ENCODE measurements around the gene COLGALT1. TPM values are rescaled to one million over a fixed set of nuclear protein-coding genes. Genes with fewer than 3 reads are reported as not detected.

The COLGALT1 gene
- total RNA-seq, 6 donors from 2014 or later: 58.3 to 151 (median 116) TPM

DNA sequence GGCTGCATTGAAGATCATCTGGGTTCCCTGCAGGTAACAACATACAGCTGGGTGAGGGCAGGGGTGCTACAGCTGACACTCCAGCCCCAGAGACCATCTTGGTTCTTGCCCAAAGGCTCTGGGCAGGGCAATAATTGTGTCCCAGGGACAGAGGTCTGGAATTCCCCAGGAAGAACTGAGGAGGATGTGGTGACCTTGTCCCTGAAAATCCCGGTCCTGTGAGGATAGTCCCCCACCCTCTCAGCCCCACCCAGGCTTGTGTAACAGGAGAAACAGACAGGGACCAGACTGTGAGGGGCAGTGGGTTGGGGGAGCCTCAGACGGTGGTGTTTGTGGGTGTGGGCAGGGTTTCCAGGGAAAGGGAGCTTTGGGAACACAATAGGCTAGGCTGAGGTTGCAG lies 63.5 kb downstream of the COLGALT1 start:
- Histone ChIP-seq H3K4me1 (peaks cover 0 to 15% (median 2%) of the 10 kb centered on the region in 4 donors), H3K4me3 (no peak overlapping the region), H3K27me3 (peaks cover 0 to 3% (median 0%) of the 10 kb centered on the region in 4 donors), H3K9me3 (peaks cover 0 to 9% (median 2%) of the 10 kb centered on the region in 4 donors), H3K36me3 (no peaks in the 10 kb centered on the region), H3K27ac (no peak overlapping the region)
- TF ChIP-seq, protein P1, sequence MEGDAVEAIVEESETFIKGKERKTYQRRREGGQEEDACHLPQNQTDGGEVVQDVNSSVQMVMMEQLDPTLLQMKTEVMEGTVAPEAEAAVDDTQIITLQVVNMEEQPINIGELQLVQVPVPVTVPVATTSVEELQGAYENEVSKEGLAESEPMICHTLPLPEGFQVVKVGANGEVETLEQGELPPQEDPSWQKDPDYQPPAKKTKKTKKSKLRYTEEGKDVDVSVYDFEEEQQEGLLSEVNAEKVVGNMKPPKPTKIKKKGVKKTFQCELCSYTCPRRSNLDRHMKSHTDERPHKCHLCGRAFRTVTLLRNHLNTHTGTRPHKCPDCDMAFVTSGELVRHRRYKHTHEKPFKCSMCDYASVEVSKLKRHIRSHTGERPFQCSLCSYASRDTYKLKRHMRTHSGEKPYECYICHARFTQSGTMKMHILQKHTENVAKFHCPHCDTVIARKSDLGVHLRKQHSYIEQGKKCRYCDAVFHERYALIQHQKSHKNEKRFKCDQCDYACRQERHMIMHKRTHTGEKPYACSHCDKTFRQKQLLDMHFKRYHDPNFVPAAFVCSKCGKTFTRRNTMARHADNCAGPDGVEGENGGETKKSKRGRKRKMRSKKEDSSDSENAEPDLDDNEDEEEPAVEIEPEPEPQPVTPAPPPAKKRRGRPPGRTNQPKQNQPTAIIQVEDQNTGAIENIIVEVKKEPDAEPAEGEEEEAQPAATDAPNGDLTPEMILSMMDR (IDR thresholded peaks at IDR 0.05): no peak
- no peak for TF ChIP-seq POLR2AphosphoS5 (IDR thresholded peaks at IDR 0.05)
- no peak for TF ChIP-seq POLR2A (IDR thresholded peaks at IDR 0.05)
- no peak for TF ChIP-seq EP300 (IDR thresholded peaks at IDR 0.05)
- WGBS, 2 donors: 0 to 10% methylated on average over 2 of the region's 2 CpGs
- ATAC-seq (ENCODE audit: low FRiP score in 2 of 2) (no peak), DNase-seq (no peak)

DNA sequence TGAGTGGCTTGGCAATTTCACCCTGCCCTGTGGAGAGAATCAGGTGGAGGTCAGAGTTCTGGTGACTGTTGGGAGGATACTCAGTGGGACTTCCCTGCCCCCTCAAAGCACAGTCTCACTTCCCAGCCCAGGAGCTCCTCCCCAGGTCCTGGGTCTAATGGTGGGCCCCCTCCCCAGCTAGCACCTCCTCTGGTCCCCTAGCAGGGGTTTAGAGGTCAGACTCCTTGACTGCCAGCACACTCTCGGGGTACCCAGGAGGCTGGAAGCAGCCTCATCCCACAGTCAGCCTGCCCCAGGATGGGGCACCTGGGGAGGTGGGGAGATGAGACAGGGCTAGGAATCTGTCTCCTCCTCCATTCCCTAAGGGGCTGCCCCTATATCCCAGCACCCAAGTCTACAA lies 65.2 kb downstream of the COLGALT1 start:
- 100% methylated on average over 1 of the region's 1 CpG; no CpG with 5 or more reads in 1 of the 2 donors for WGBS, 2 donors
- Histone ChIP-seq H3K36me3 (no peaks in the 10 kb centered on the region), H3K4me3 (no peak overlapping the region), H3K27ac (no peak overlapping the region), H3K9me3 (peaks cover 0 to 9% (median 2%) of the 10 kb centered on the region in 4 donors), H3K4me1 (peaks cover 0 to 15% (median 2%) of the 10 kb centered on the region in 4 donors), H3K27me3 (peaks cover 0 to 3% (median 0%) of the 10 kb centered on the region in 4 donors)
- no peak for ATAC-seq (ENCODE audit: low FRiP score in 2 of 2)
- TF ChIP-seq EP300 (IDR thresholded peaks at IDR 0.05): no peak
- TF ChIP-seq, protein P1 (IDR thresholded peaks at IDR 0.05): no peak
- no peak for TF ChIP-seq POLR2A (IDR thresholded peaks at IDR 0.05)
- TF ChIP-seq POLR2AphosphoS5 (IDR thresholded peaks at IDR 0.05): no peak
- no peak for DNase-seq

DNA sequence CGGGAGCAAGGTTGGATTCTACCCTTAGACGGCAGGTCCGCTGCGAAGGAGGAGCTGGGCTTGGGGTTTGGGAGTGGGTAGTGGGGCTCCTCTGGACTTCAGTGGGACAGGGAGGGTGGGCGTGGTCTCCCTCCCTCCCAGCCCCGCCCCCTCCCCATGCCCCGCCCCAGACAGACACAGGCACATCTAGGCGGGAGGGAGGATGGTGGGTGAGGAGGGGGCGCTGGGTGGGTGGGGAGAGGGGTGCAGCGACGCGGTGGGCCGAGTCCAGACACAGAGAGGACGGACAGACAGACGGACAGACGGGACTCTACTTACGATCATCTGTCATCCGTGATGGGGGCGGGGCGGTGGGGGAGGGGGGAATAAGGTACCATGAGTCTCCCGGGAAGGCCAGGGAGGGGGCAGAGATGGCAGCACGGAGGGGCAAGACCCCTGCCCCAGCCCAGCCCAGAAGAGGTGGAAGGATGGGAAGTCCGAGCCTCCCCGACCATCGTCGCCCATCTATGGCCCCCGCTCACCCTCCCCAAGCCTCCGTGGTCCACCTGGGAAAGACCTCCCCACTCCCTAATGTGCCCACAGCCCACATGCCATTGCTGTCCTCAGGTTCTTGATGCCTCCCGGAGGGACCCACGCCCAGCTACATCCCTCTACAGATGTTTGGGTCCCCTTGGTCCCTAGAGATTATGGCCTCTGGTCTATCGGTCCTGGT lies 67.9 kb downstream of the COLGALT1 start:
- TF ChIP-seq POLR2AphosphoS5 (IDR thresholded peaks at IDR 0.05): no peak
- no peak for TF ChIP-seq EP300 (IDR thresholded peaks at IDR 0.05)
- no peak for TF ChIP-seq POLR2A (IDR thresholded peaks at IDR 0.05)
- TF ChIP-seq, protein P1 (IDR thresholded peaks at IDR 0.05): no peak
- ATAC-seq (ENCODE audit: low FRiP score in 2 of 2) (no peak), DNase-seq (no peak)
- Histone ChIP-seq H3K36me3 (no peaks in the 10 kb centered on the region), H3K4me3 (no peak overlapping the region), H3K27me3 (no peaks in the 10 kb centered on the region), H3K9me3 (peaks cover 0 to 9% (median 2%) of the 10 kb centered on the region in 4 donors), H3K4me1 (peaks cover 0 to 4% (median 0%) of the 10 kb centered on the region in 4 donors), H3K27ac (no peak overlapping the region)
- WGBS, 2 donors: 88 to 92% methylated on average over 19 to 26 of the region's 31 CpGs

DNA sequence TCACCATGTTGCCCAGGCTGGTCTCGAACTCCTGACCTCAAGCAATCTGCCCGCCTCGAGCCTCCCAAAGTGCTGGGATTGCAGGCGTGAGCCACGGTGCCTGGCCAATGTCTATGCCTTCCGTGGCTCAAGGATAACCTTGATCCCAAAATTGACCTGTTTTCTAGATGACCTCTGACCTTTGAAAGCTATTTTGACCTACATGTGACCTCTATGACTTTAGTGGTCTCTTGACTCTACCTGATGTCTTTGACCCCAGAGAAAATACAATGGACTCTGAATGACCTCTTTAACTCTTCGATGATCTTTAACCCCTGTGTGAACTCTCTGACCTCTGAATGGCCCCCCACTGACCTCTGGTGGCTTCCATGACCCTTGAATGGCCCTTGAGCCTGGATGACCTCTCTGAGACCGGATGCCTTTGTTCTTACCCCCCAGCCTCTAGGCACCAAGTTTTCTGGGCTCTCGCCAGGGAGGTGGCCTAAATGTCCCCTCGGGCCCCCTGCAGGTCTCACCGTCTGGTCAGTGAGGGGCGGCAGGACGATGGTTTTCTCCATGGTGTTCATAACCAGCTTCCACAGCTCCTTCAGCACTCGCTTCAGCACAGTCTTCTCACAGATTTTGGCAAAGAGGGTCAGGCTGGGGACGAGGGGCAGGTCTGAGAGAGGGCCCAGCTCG lies 69.0 kb downstream of the COLGALT1 start:
- no peak for ATAC-seq (ENCODE audit: low FRiP score in 2 of 2)
- H3K4me1 ChIP-seq: no peaks in the 10 kb centered on the region
- no peak overlapping the region for H3K4me3 ChIP-seq
- H3K9me3 ChIP-seq: peaks cover 0 to 9% (median 2%) of the 10 kb centered on the region in 4 donors
- TF ChIP-seq, protein P1 (IDR thresholded peaks at IDR 0.05): no peak
- TF ChIP-seq EP300 (IDR thresholded peaks at IDR 0.05) (no peak), POLR2AphosphoS5 (IDR thresholded peaks at IDR 0.05) (no peak), POLR2A (IDR thresholded peaks at IDR 0.05) (no peak)
- H3K27me3 ChIP-seq: no peaks in the 10 kb centered on the region
- H3K27ac ChIP-seq: no peak overlapping the region
- no peaks in the 10 kb centered on the region for H3K36me3 ChIP-seq
- WGBS, 2 donors: 87 to 90% methylated on average over 16 of the region's 16 CpGs
- no peak for DNase-seq
